GM18861 (cell line): ENCODE data around the gene KRTAP5-2.
"Not testable (repeated sequence)": the region's sequence is repeated elsewhere in the genome, so short reads cannot be mapped to it uniquely, and the experiment has no call there.

Source experiments
- ATAC-seq: cut with Tn5 transposase; IDR thresholded peaks from one replicate; pipeline ENCODE4 v1.9.1; 2021; ENCODE audit not compliant: unreplicated experiment

Gene KRTAP5-2

DNA sequence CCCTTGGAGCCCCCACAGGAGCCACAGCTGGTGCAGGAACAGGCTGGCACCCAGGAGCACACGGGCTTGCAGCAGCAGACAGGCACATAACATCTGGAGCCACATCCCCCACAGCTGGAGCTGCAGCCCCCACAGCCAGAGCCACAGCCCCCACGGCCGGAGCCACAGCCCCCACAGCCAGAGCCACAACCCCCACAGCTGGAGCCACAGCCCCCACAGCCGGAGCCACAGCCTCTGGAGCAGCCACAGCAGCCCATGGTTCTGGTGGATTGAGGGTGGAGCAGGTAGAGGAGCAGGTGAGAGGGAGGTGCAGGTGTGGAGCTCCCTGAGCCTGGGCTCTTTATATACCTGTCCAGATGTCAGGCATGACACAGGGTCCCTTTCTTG lies at the start of gene KRTAP5-2:
Gene KRTAP5-2, minus strand, starts transcription at position 301 of the 387 bp plus-strand sequence. Its CDS starts 44 bp downstream, at position 257.
- ATAC-seq = no peak

GRCh38 chr11:1646540-1646939 lies 48.4 kb upstream of the KRTAP5-2 start:
- ATAC-seq = not testable (repeated sequence)

- ATAC-seq = no peak
Measured at GRCh38 chr11:1645357-1645821, 47.3 kb upstream of the KRTAP5-2 start.

DNA sequence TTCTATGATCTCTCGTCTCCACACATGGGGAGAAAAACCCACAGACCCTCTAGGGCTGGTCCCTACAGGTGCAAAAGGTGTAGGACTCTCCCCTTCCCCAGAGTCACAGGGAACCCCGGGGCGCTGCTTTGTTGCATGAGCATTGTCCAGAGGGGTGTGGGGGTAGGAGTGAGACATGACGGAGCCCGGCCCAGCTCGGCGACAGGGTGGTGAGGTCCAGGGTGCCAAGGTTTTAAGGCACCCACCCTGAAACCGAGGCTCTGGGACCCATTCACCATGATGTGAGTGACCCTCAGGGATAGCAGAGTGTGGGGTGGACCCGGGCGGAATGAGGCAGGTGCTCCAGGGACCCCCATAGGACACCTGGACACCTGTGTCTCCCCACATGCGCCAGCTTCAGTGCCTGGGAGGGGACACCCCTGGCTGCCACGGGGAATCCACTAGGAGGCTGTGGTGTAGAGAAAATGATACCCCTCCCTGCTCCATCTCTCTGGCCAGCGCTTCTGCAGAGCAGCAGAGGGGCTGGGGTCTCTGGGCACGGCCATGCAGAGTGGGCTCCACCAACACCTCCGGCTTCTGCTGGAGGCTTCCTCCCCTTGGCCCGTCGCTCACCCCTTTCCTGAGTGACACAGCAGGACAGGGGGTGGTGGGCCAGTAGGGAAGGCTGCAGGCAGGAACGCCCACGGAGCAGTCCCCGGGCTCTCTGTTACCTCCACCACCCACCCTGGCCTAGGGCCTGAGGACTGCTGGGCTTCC lies 46.7 kb upstream of the KRTAP5-2 start:
- no peak for ATAC-seq

DNA sequence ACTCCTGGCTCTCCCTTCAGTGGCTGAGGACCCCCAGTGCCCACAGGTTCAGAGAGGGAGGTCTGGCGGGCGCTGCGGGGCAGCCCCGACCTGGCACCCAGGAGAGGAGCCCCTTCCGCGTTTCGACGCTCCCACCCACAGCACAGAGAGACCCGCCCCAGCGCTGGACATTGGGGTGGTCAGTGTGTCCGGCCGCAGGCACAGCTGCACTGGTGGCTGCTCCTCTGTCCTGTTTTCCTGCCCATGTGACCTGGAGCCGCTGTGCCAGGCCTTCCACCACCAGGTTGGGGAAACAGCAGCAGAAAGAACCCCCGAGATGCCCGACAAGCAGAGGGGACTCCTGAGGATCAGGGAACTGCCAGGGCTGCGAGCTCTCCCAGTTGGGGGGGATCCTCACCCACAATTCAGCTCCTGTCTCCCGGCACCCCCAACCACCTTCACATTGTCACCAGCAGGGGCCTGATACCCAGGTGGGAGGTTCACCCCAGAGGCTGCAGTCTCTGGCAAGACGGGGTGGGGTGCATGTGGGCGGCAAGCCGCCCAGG lies 45.1 kb upstream of the KRTAP5-2 start:
- ATAC-seq = no peak

DNA sequence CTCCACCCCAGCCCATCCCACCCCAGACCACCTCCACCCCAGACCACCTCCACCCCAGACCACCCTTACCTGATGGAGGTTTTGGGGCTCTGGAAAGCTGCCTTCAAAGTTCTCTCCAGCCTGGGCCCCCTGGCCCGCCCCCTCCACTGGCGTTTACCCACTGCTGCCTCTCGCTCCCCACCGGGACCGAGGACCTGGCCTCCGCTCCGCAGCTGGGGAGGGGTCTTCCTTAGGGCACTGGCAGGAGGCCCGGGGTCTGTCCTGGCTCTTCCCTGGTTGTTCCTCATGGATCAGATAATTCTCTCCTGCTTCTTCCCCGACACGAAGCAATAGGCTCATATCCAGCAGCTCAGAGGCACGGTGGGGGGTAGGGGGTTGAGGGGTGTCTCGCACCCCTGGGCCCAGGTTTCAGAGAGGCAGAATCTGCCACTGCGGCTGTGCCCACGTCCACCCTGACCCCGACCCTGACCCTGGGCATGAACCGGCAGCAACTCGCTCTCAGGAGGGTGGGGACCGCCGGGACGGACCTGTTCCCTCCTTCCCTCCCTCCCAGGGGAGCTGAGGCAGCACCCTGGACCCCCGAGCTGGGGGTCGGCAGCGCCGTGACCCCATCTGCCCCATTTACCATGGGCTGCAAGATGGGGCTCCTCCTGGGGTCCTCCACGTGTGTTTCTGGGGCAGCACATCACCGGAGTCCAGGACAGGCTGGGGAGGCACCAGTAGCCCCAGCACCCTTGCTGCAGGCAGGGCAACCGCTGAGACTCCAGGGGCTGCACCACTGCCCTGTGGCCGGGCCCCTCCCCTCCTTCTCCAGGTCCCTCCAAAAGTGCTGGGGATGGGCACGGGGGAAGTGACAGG lies 44.4 kb upstream of the KRTAP5-2 start:
- ATAC-seq = no peak

- no peak for ATAC-seq
Measured at GRCh38 chr11:1641096-1641495, 43.0 kb upstream of the KRTAP5-2 start.

GRCh38 chr11:1640076-1640946 lies 42.2 kb upstream of the KRTAP5-2 start:
- ATAC-seq = no peak

- ATAC-seq = no peak
Measured at GRCh38 chr11:1639666-1640065, 41.6 kb upstream of the KRTAP5-2 start.

DNA sequence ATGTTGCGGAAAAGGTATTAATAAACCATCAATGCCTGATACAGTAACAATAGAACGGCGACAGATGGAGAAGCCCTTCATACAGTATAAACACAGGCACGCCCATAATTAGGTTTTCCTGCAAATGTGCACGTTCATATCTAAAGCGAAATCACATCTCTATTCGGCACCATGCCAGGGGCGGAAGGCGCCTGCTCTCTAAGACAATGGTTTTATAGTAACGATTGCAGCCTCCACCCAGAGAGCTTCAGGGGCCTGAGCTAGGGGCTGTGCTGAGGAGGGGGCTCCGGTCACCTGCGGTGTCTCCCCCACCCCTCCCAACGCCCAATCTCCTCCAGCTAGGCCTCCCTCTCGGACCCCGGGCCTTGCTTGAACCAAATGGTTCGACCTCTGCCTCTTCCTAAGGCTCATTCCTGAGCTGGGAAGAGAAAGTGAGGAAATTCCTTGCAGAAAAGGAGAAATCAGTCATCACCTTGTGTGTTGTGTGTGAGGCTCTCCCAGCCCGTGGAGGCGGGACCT lies 41.1 kb upstream of the KRTAP5-2 start:
- no peak for ATAC-seq

GRCh38 chr11:1638344-1638743 lies 40.2 kb upstream of the KRTAP5-2 start:
- no peak for ATAC-seq

- no peak for ATAC-seq
Measured at GRCh38 chr11:1637628-1638027, 39.5 kb upstream of the KRTAP5-2 start.

- no peak for ATAC-seq
Measured at GRCh38 chr11:1636291-1636950, 38.3 kb upstream of the KRTAP5-2 start.

GRCh38 chr11:1633864-1634263 lies 35.8 kb upstream of the KRTAP5-2 start:
- ATAC-seq = no peak

- no peak for ATAC-seq
Measured at GRCh38 chr11:1632053-1632714, 34.1 kb upstream of the KRTAP5-2 start.

GRCh38 chr11:1631066-1631568 lies 33.0 kb upstream of the KRTAP5-2 start:
- no peak for ATAC-seq

GRCh38 chr11:1630271-1630670 lies 32.2 kb upstream of the KRTAP5-2 start:
- ATAC-seq = no peak

- ATAC-seq = no peak
Measured at GRCh38 chr11:1629326-1630185, 31.5 kb upstream of the KRTAP5-2 start, which contains the start of gene KRTAP5-5. Gene KRTAP5-5, plus strand, starts transcription at chr11:1629775. Its CDS starts 66 bp downstream, at chr11:1629841.
